Endothelial cell of umbilical vein (primary cell): ENCODE data around the gene SIRPA. TPM values are rescaled to one million over a fixed set of nuclear protein-coding genes. Genes with fewer than 3 reads are reported as not detected.

Experiments
- BruUV-seq: library from RNA; stranded (reverse); fragments of 400-500 nt; replicated peaks from 2 replicates; lab custom pipeline; 2021; lab: Mats Ljungman, UMichigan
- CTCF ChIA-PET: fragments of 300-600, 350-600 bp; sonication (Branson Sonifier 250); formaldehyde crosslinking; loops from one replicate; lab custom pipeline; 2021; ENCODE audit warnings: antibody characterized with exemption, inconsistent platforms; lab: Charles Lee
- POLR2A ChIA-PET: fragments of 300-600, 350-600 bp; sonication (Branson Sonifier 250); formaldehyde crosslinking; loops from one replicate; lab custom pipeline; 2021; ENCODE audit warnings: antibody characterized with exemption, inconsistent platforms; lab: Charles Lee
- DNase-seq: peaks from one replicate; pipeline ENCODE4 v3.0.0-alpha.2; 2011; ENCODE audit warnings: low read depth, low spot score
- FAIRE-seq: peaks from 2 replicates; lab custom pipeline; 2011; peaks lifted over from hg19 to GRCh38; lab: Jason Lieb, UNC
- H2AFZ ChIP-seq: 2 replicates; pipeline ENCODE4 v1.6.0; 2012; ENCODE audit warnings: low read depth, low read length, control low read depth, inconsistent platforms
- H3K27ac ChIP-seq: 2 replicates; pipeline ENCODE4 v1.5.1; 2011; ENCODE audit warnings: low read depth, mild to moderate bottlenecking, control low read depth, low read length, moderate library complexity; ENCODE audit not compliant: insufficient read depth
- H3K27me3 ChIP-seq, 2 experiments: 2 replicates each; pipeline versions ENCODE4 v1.6.0 to v1.6.1; 2011; ENCODE audit warnings: low read length in 2 of 2, mixed read lengths in 1 of 2; ENCODE audit not compliant: control insufficient read depth in 2 of 2, insufficient read depth in 2 of 2
- H3K36me3 ChIP-seq, 2 experiments: 2 replicates in 1 of 2; 3 replicates in 1 of 2; pipeline ENCODE4 v1.5.1; 2011; ENCODE audit warnings: low read length in 2 of 2, mild to moderate bottlenecking in 1 of 2, moderate library complexity in 1 of 2; ENCODE audit not compliant: control insufficient read depth in 2 of 2, insufficient read depth in 2 of 2; ENCODE audit errors: extremely low read depth in 1 of 2
- H3K4me1 ChIP-seq: 3 replicates; pipeline ENCODE4 v1.5.1; 2011; ENCODE audit warnings: mild to moderate bottlenecking, low read length; ENCODE audit not compliant: control insufficient read depth, insufficient read depth; ENCODE audit errors: extremely low read depth
- H3K4me2 ChIP-seq: 2 replicates; pipeline ENCODE4 v1.6.1; 2011; ENCODE audit warnings: low read length, control low read depth, mixed read lengths; ENCODE audit not compliant: insufficient read depth
- H3K4me3 ChIP-seq, 3 experiments: fragments of 200-600 bp in 1 of 3; sonication (generic), shearing (Covaris generic) in 1 of 3; replicated peaks in 1 of 3; 2 replicates each; pipeline ENCODE4 v1.5.1; 2011 to 2016; ENCODE audit warnings: control low read depth in 3 of 3, low read length in 3 of 3, mild to moderate bottlenecking in 2 of 3, inconsistent platforms in 1 of 3, low read depth in 1 of 3, moderate library complexity in 1 of 3; ENCODE audit not compliant: insufficient read depth in 1 of 3
- H3K79me2 ChIP-seq: 2 replicates; pipeline ENCODE4 v1.6.0; 2012; ENCODE audit warnings: low read length, inconsistent platforms; ENCODE audit not compliant: control insufficient read depth, insufficient read depth
- H3K9ac ChIP-seq: replicated peaks from 2 replicates; pipeline ENCODE3; 2011; ENCODE audit warnings: low read length, control low read depth; ENCODE audit not compliant: insufficient read depth; ENCODE audit errors: extremely low read depth
- H3K9me1 ChIP-seq: replicated peaks from 3 replicates; pipeline ENCODE4 v1.6.0; 2011; ENCODE audit warnings: mild to moderate bottlenecking, low read length; ENCODE audit not compliant: control insufficient read depth, insufficient read depth; ENCODE audit errors: extremely low read depth
- H3K9me3 ChIP-seq: replicated peaks from 2 replicates; pipeline ENCODE4 v1.5.1; 2012; ENCODE audit warnings: low read length, inconsistent platforms; ENCODE audit not compliant: control insufficient read depth, insufficient read depth
- H4K20me1 ChIP-seq: replicated peaks from 2 replicates; pipeline ENCODE3; 2011; ENCODE audit warnings: mild to moderate bottlenecking, low read length; ENCODE audit not compliant: control insufficient read depth, insufficient read depth; ENCODE audit errors: extremely low read depth
- CTCF ChIP-seq, 2 donors: IDR thresholded peaks; 1 replicate in 1 of 2; 2 replicates in 1 of 2; pipeline ENCODE4 v1.5.1; 2011; ENCODE audit warnings: low read length in 2 of 2, mild to moderate bottlenecking in 2 of 2, moderate library complexity in 2 of 2, control low read depth in 1 of 2, inconsistent platforms in 1 of 2, low read depth in 1 of 2; ENCODE audit not compliant: insufficient read depth in 1 of 2; ENCODE audit errors: extremely low read depth in 1 of 2
- EZH2 ChIP-seq: IDR thresholded peaks from 2 replicates; pipeline ENCODE4 v1.6.1; 2012; ENCODE audit warnings: borderline replicate concordance, low read depth, mild to moderate bottlenecking, moderate library complexity, low read length, inconsistent platforms; ENCODE audit not compliant: severe bottlenecking
- FOS ChIP-seq: IDR thresholded peaks from 2 replicates; pipeline ENCODE4 v1.6.1; 2011; ENCODE audit warnings: mild to moderate bottlenecking, low read length, moderate library complexity, borderline replicate concordance; ENCODE audit not compliant: insufficient read depth
- GATA2 ChIP-seq: IDR thresholded peaks from 2 replicates; pipeline ENCODE4 v1.7.0; 2011; ENCODE audit warnings: low read depth, mild to moderate bottlenecking, moderate library complexity, mixed read lengths, low read length; ENCODE audit not compliant: insufficient read length, insufficient read depth
- JUN ChIP-seq: IDR thresholded peaks from 2 replicates; pipeline ENCODE4 v1.6.1; 2011; ENCODE audit warnings: borderline replicate concordance, low read depth; ENCODE audit not compliant: insufficient read length, insufficient read depth
- MAX ChIP-seq: IDR thresholded peaks from 2 replicates; pipeline ENCODE4 v1.6.1; 2011; ENCODE audit not compliant: insufficient read depth, insufficient read length
- MYC ChIP-seq: IDR thresholded peaks from one replicate; pipeline ENCODE4 v1.6.1; 2011; ENCODE audit warnings: mild to moderate bottlenecking, low read depth, low read length
- POLR2A ChIP-seq: IDR thresholded peaks from 2 replicates; pipeline ENCODE4 v1.6.1; 2012; ENCODE audit warnings: low read depth, mild to moderate bottlenecking, control low read depth, low read length
- POLR2AphosphoS5 ChIP-seq: IDR thresholded peaks from 2 replicates; pipeline ENCODE4 v1.6.1; 2012; ENCODE audit warnings: low read depth, mild to moderate bottlenecking, control low read depth, low read length, moderate library complexity; ENCODE audit not compliant: insufficient read depth
- dilution Hi-C: fragments of 300-500 bp; cut with MboI; formaldehyde crosslinking; loops from one replicate; pipeline ENCODE4 v1.15.0; 2019; ENCODE audit warnings: low sequenced_read_pairs; ENCODE audit not compliant: extremely low pct_ligation_motif_present
- intact Hi-C: fragments of 100-400 bp; cut with micrococcal nuclease; formaldehyde crosslinking; loops from one replicate; pipeline ENCODE4 v1.10.0; 2022
- polyA plus RNA-seq, 4 experiments: library from polyadenylated mRNA; depleted of rRNA in 3 of 4; stranded (reverse) in 3 of 4; unstranded in 1 of 4; fragments of >200 nt; gene quantifications; 2 replicates each; pipeline versions ENCODE4 v1.2.1 to v1.2.3, GENCODE V29; 2011 to 2012; ENCODE audit warnings: missing spikeins in 1 of 4
- total RNA-seq: library from RNA; stranded (reverse); gene quantifications from 2 replicates; pipeline ENCODE4 v1.2.3, GENCODE V29; 2021

The SIRPA gene
- total and polyA plus RNA-seq, 2 donors (not counting 3 experiments of a cell fraction or from before 2014, with no cell fraction given): 29.9 to 59.2 TPM

GRCh38 chr20:1876217-1876921, 18.8 kb upstream of the SIRPA start:
- no peak for TF ChIP-seq MYC
- TF ChIP-seq FOS: no peak
- TF ChIP-seq CTCF (IDR thresholded peaks at IDR 0.05; ENCODE audit: extremely low read depth in 1 of 2, insufficient read depth in 1 of 2, low read depth in 1 of 2, low read length in 2 of 2): no peak
- TF ChIP-seq MAX: no peak
- TF ChIP-seq GATA2: no peak
- TF ChIP-seq JUN: no peak
- no peak for TF ChIP-seq POLR2AphosphoS5
- TF ChIP-seq EZH2: no peak
- TF ChIP-seq POLR2A: no peak
- H2AFZ ChIP-seq: no peak overlapping the region
- no peaks in the 10 kb centered on the region for H3K36me3 ChIP-seq
- H3K4me1 ChIP-seq: no peaks in the 10 kb centered on the region
- dilution Hi-C loops (no loop called here), intact Hi-C loops (no loop called here)
- H3K4me3 ChIP-seq: no peak overlapping the region
- POLR2A ChIA-PET: no interaction called here
- DNase-seq (no peak), FAIRE-seq (no peak)
- CTCF ChIA-PET: no interaction called here
- H3K9ac ChIP-seq: no peak overlapping the region
- peaks cover 0 to 2% of the 10 kb centered on the region in 2 experiments for H3K27me3 ChIP-seq
- no peak overlapping the region for H3K4me2 ChIP-seq
- no peaks in the 10 kb centered on the region for H3K9me1 ChIP-seq
- BruUV-seq: no TSS peak
- no peak overlapping the region for H3K27ac ChIP-seq
- no peaks in the 10 kb centered on the region for H4K20me1 ChIP-seq
- no peaks in the 10 kb centered on the region for H3K79me2 ChIP-seq
- no peaks in the 10 kb centered on the region for H3K9me3 ChIP-seq
